Measurements from ENCODE around the gene TICRR.
A peak's percentile ranks its signal among the peaks of the same experiment; 100 is the strongest.
"Not testable (repeated sequence)": the region's sequence is repeated elsewhere in the genome, so short reads cannot be mapped to it uniquely, and the experiment has no call there.

TICRR gene

GRCh38 chr15:89566621-89567294 lies 8.5 kb upstream of the TICRR start:
- TF ChIP-seq POLR2A (IDR thresholded peaks at IDR 0.05; ENCODE audit: low read depth, low read length) = no peak
- DNase-seq (ENCODE audit: insufficient read length, low spot score) = no peak
- FAIRE-seq = no peak

- DNase-seq (ENCODE audit: insufficient read length, low spot score) (no peak), FAIRE-seq (no peak)
- TF ChIP-seq POLR2A (IDR thresholded peaks at IDR 0.05; ENCODE audit: low read depth, low read length) (no peak), POU2F2 (IDR thresholded peaks at IDR 0.05; ENCODE audit: low read depth, low read length) (no peak), POLR2AphosphoS5 (IDR thresholded peaks at IDR 0.05; ENCODE audit: low read depth, low read length) (no peak), TAF1 (IDR thresholded peaks at IDR 0.05; ENCODE audit: low read depth, low read length) (no peak), PAX5 (IDR thresholded peaks at IDR 0.05; ENCODE audit: insufficient read depth, low read length, severe bottlenecking) (no peak)
Observed at GRCh38 chr15:89569090-89569745, 6.1 kb upstream of the TICRR start.

GRCh38 chr15:89575656-89576416 lies 567 bp downstream of the TICRR start:
- TF ChIP-seq POU2F2 (IDR thresholded peaks at IDR 0.05; ENCODE audit: low read depth, low read length) = no peak
- no peak for TF ChIP-seq POLR2A (IDR thresholded peaks at IDR 0.05; ENCODE audit: low read depth, low read length)
- no peak for TF ChIP-seq POLR2AphosphoS5 (IDR thresholded peaks at IDR 0.05; ENCODE audit: low read depth, low read length)
- TF ChIP-seq SPI1 (IDR thresholded peaks at IDR 0.05; ENCODE audit: low read depth, low read length) = no peak
- TF ChIP-seq TAF1 (IDR thresholded peaks at IDR 0.05; ENCODE audit: low read depth, low read length) = no peak
- TF ChIP-seq PAX5 (IDR thresholded peaks at IDR 0.05; ENCODE audit: insufficient read depth, low read length, severe bottlenecking) = no peak
- peak; percentile 8 for DNase-seq (ENCODE audit: insufficient read length, low spot score)
- no peak for FAIRE-seq

- TF ChIP-seq POU2F2 (IDR thresholded peaks at IDR 0.05; ENCODE audit: low read depth, low read length) = no peak
- TF ChIP-seq TAF1 (IDR thresholded peaks at IDR 0.05; ENCODE audit: low read depth, low read length) = no peak
- TF ChIP-seq PAX5 (IDR thresholded peaks at IDR 0.05; ENCODE audit: insufficient read depth, low read length, severe bottlenecking) = no peak
- TF ChIP-seq POLR2AphosphoS5 (IDR thresholded peaks at IDR 0.05; ENCODE audit: low read depth, low read length) = no peak
- no peak for TF ChIP-seq SPI1 (IDR thresholded peaks at IDR 0.05; ENCODE audit: low read depth, low read length)
- no peak for TF ChIP-seq POLR2A (IDR thresholded peaks at IDR 0.05; ENCODE audit: low read depth, low read length)
- DNase-seq (ENCODE audit: insufficient read length, low spot score) (no peak), FAIRE-seq (no peak)
Observed at GRCh38 chr15:89576417-89576773, 1.1 kb downstream of the TICRR start.

GRCh38 chr15:89577776-89578115 lies 2.5 kb downstream of the TICRR start:
- FAIRE-seq (no peak), DNase-seq (ENCODE audit: insufficient read length, low spot score) (no peak)
- TF ChIP-seq POU2F2 (IDR thresholded peaks at IDR 0.05; ENCODE audit: low read depth, low read length) (no peak), TAF1 (IDR thresholded peaks at IDR 0.05; ENCODE audit: low read depth, low read length) (no peak), PAX5 (IDR thresholded peaks at IDR 0.05; ENCODE audit: insufficient read depth, low read length, severe bottlenecking) (no peak), POLR2AphosphoS5 (IDR thresholded peaks at IDR 0.05; ENCODE audit: low read depth, low read length) (no peak), SPI1 (IDR thresholded peaks at IDR 0.05; ENCODE audit: low read depth, low read length) (no peak), POLR2A (IDR thresholded peaks at IDR 0.05; ENCODE audit: low read depth, low read length) (no peak)

DNA sequence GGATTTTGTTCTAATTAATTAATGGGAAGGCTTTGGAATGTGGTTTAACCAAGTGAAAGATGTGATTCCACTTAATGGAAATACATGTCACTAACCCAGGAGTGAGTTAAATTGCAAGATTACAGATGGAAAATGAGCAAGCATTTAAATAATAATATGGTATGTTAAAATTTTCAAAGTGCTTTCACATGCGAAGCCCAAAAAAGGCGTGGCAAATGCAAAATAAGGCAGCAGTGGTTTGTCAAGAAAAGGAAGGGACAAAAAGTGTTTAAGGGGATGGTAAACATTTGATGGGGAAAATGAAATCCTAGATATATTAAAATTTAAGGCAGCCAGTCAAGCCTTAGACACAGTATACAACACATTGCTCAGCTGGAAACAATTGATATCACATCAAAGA lies 2.9 kb downstream of the TICRR start:
- TF ChIP-seq POLR2AphosphoS5 (IDR thresholded peaks at IDR 0.05; ENCODE audit: low read depth, low read length) (no peak), SPI1 (IDR thresholded peaks at IDR 0.05; ENCODE audit: low read depth, low read length) (no peak), PAX5 (IDR thresholded peaks at IDR 0.05; ENCODE audit: insufficient read depth, low read length, severe bottlenecking) (no peak), TAF1 (IDR thresholded peaks at IDR 0.05; ENCODE audit: low read depth, low read length) (no peak)
- no peak for FAIRE-seq
- no peak for DNase-seq (ENCODE audit: insufficient read length, low spot score)

GRCh38 chr15:89580747-89581146 lies 5.5 kb downstream of the TICRR start:
- not testable (repeated sequence) for DNase-seq (ENCODE audit: insufficient read length, low spot score); FAIRE-seq

GRCh38 chr15:89586651-89587050 lies 11.4 kb downstream of the TICRR start:
- FAIRE-seq (no peak), DNase-seq (ENCODE audit: insufficient read length, low spot score) (no peak)
- TF ChIP-seq PAX5 (IDR thresholded peaks at IDR 0.05; ENCODE audit: insufficient read depth, low read length, severe bottlenecking) (no peak), POLR2AphosphoS5 (IDR thresholded peaks at IDR 0.05; ENCODE audit: low read depth, low read length) (no peak), TAF1 (IDR thresholded peaks at IDR 0.05; ENCODE audit: low read depth, low read length) (no peak), SPI1 (IDR thresholded peaks at IDR 0.05; ENCODE audit: low read depth, low read length) (no peak), POLR2A (IDR thresholded peaks at IDR 0.05; ENCODE audit: low read depth, low read length) (no peak), POU2F2 (IDR thresholded peaks at IDR 0.05; ENCODE audit: low read depth, low read length) (no peak)

GRCh38 chr15:89587955-89588354 lies 12.7 kb downstream of the TICRR start:
- FAIRE-seq = no peak
- DNase-seq (ENCODE audit: insufficient read length, low spot score) = no peak
- TF ChIP-seq POU2F2 (IDR thresholded peaks at IDR 0.05; ENCODE audit: low read depth, low read length) (no peak), POLR2AphosphoS5 (IDR thresholded peaks at IDR 0.05; ENCODE audit: low read depth, low read length) (no peak), PAX5 (IDR thresholded peaks at IDR 0.05; ENCODE audit: insufficient read depth, low read length, severe bottlenecking) (no peak), SPI1 (IDR thresholded peaks at IDR 0.05; ENCODE audit: low read depth, low read length) (no peak), TAF1 (IDR thresholded peaks at IDR 0.05; ENCODE audit: low read depth, low read length) (no peak), POLR2A (IDR thresholded peaks at IDR 0.05; ENCODE audit: low read depth, low read length) (no peak)

DNA sequence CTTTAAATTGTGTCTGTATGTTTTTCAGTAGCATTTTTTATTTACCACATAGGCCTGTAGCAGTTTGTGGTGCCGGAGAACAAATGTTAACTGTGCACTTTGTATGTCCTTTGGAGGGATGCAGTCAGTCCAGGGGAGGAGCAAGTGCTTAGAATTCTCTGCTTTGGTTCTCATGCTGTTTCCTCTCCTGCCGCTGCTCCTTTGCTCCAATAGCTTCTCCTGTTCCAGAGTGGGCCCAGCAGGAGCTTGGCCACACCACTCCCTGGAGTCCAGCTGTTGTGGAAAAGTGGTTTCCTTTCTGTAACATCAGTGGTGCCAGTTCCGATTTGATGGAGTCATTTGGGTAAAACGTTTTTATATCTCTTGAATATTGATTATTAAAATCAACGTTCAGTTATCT lies 16.6 kb downstream of the TICRR start:
- DNase-seq (ENCODE audit: insufficient read length, low spot score) = no peak
- TF ChIP-seq POLR2A (IDR thresholded peaks at IDR 0.05; ENCODE audit: low read depth, low read length) (no peak), POLR2AphosphoS5 (IDR thresholded peaks at IDR 0.05; ENCODE audit: low read depth, low read length) (no peak), TAF1 (IDR thresholded peaks at IDR 0.05; ENCODE audit: low read depth, low read length) (no peak), PAX5 (IDR thresholded peaks at IDR 0.05; ENCODE audit: insufficient read depth, low read length, severe bottlenecking) (no peak), SPI1 (IDR thresholded peaks at IDR 0.05; ENCODE audit: low read depth, low read length) (no peak), POU2F2 (IDR thresholded peaks at IDR 0.05; ENCODE audit: low read depth, low read length) (no peak)
- FAIRE-seq = no peak

Data from GM12891 (cell line).